HG02763 (cell line): Measurements from ENCODE around the gene CSTPP1.
"Not testable (repeated sequence)": the region's sequence is repeated elsewhere in the genome, so short reads cannot be mapped to it uniquely, and the experiment has no call there.

Source experiments
- ATAC-seq: cut with Tn5 transposase; IDR thresholded peaks from one replicate; pipeline ENCODE4 v1.9.1; 2021; ENCODE audit warnings: mild to moderate bottlenecking, moderate library complexity; ENCODE audit not compliant: unreplicated experiment

The CSTPP1 gene

GRCh38 chr11:46912526-46913150 lies 23.9 kb upstream of the CSTPP1 start:
- no peak for ATAC-seq

- ATAC-seq: no peak
These were observed 23.1 kb upstream of the CSTPP1 start for GRCh38 chr11:46913484-46913883.

- ATAC-seq: no peak
These were observed 22.2 kb upstream of the CSTPP1 start for GRCh38 chr11:46914363-46914762.

- ATAC-seq: no peak
These were observed 21.7 kb upstream of the CSTPP1 start for GRCh38 chr11:46914910-46915309.

- no peak for ATAC-seq
These were observed 20.1 kb upstream of the CSTPP1 start for GRCh38 chr11:46916286-46917108.

DNA sequence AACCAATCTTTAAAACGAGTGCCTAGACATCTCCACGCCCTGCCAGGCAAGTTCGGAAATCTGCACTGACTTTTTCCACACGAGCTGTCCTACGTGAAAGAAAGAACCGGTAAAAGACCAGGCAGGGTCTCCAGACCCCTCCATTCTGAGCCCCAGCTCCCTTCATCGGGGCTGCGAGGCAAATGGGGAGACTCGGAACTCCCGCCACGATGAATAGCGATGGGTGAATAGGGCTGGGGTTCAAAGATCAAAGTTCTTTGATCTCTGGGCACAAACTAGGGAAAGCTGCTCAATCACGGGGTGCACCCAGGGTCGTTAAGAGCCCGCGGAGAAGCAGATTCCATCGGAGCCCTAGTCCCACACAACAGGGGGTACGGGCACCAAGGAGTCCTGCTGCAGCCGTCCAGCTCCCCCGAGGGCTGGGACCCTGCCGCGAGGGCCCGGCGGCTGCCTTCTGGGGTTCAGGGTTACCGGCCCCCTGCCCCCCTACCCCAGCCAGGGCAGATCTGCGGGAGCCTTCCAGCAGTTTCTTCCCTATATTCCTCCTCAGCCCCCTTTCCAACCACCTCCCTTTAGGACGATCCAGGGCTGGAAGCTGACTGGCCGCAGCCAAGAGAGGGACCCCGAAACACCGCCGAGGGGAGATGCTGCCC lies 19.3 kb upstream of the CSTPP1 start:
- no peak for ATAC-seq

GRCh38 chr11:46917762-46918082 lies 18.8 kb upstream of the CSTPP1 start:
- ATAC-seq: no peak

DNA sequence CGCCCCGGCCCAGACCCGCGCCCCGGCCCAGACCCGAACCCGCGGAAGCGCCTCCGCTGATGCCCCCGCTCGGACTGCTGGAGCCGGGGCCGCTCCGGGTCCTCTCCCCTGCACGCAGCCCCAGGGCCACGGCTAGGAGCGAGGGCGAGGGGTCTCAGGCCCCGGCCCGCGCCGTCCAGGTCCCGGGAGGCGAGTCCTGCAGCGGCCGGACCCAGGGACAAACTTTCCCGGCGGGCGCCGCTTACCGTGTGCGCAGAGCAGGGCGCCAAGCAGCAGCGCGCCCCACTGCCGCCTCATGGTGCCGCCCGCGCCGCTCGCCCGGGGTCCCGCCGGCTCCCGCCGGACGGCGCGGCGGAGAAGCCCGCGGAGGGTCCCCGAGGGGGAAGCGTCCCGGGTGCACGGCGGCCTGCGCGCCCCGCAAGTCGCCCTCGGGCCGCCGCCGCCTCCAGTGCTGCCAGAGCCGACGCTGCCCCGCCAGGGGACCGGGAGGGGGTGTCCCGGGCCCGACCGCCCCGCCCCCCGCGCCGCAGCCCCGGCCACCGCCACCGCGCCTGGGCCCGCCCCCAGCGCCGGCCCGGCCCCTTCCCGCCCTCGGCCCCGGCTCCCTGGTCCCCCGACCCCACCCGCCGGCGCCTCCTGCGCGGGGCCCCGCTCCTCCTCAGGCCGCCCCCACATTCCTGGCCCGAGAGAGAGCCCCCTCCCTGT lies 18.3 kb upstream of the CSTPP1 start, which contains the start of gene LRP4:
Gene LRP4, minus strand, starts transcription at position 468 of the 705 bp plus-strand sequence. Its CDS starts 171 bp downstream, at position 297.
- no peak for ATAC-seq

GRCh38 chr11:46918788-46919513 lies 17.6 kb upstream of the CSTPP1 start:
- ATAC-seq: no peak

DNA sequence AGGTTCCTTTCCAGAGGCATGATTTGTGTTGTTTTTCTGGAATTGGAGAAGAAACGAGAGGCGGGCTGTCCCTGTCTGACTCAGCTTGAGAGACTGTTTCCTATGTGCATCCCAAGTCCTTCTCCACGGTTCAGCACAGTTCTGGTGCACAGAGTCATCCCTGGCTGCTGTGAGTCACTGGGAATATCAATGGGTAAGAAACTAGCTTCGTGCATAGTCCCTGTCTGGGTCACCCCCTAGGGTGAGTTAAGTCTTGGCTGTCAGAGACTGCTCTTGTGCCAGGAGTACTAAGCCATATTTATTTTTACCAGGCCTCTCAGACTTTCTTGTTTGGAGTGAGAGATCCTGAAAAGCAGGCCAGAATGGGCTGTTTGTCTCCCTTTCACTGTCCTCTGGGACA lies 15.8 kb upstream of the CSTPP1 start:
- ATAC-seq: no peak

DNA sequence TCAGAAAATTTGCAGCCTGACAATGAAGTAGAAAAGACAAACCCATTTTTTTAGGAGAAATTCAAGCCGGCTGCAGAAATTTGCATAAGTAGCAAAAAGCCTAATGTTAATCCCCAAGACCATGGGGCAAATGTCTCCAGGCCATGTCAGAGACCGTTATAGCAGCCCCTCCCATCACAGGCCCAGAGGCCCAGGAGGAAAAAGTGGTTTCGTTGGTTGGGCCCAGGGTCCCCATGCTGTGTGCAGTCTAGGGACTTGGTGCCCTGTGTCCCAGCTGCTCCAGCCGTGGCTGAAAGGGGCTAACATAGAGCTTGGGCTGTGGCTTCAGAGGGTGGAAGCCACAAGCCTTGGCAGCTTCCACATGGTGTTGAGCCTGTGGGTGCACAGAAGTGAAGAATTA lies 8.6 kb upstream of the CSTPP1 start:
- not testable (repeated sequence) for ATAC-seq

DNA sequence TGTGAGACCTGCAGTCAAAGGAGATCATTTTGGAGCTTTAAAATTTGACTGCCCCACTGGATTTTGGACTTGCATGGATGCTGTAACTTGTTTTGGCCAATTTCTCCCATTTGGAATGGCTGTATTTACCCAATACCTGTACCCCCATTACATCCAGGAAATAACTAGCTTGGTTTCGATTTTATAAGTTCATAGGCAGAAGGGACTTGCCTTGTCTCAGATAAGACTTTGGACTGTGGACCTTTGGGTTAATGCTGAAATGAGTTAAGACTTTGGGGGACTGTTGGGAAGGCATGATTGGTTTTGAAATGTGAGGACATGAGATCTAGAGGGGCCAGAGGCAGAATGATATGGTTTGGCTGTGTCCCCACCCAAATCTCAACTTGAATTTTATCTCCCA lies 7.9 kb upstream of the CSTPP1 start:
- ATAC-seq: not testable (repeated sequence)

GRCh38 chr11:46930089-46930488 lies 6.5 kb upstream of the CSTPP1 start:
- ATAC-seq: no peak

- no peak for ATAC-seq
These were observed 5.6 kb downstream of the CSTPP1 start for GRCh38 chr11:46942172-46942571.

DNA sequence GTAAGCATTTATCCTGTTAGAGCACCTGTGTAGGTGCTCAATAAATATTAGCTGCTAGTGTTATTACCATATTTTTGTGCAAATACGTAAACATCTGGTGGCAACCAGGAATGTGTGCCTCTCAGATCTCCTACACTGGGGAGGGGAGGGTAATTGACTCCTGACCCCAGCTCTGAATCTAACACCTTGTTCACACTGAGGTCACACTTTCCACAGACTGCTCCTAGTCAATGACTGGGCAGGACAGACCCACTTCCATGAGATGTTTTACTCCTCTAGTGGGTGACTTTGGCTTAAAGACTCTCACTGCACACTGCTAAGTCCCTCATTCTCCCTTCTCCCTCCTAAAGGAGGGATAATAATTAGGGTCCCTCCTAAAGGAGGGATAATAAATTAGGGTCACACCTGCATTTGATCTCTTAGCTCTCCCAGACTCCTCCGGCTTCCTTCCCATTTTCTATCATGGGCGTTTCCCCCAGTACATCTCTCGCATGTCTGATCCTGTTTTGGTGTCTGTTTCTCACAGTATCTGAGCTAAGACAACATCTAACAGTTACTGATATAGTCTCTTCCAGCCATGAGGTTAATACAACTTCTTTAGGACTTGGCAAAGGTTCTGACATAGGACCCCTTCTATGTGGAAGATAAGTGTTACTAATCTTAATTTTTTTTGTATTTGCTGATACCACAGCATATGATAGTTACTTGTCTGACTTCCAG lies 8.0 kb downstream of the CSTPP1 start:
- no peak for ATAC-seq

- no peak for ATAC-seq
These were observed 11.0 kb downstream of the CSTPP1 start for GRCh38 chr11:46947399-46948077.

- no peak for ATAC-seq
These were observed 12.0 kb downstream of the CSTPP1 start for GRCh38 chr11:46948378-46949131.

DNA sequence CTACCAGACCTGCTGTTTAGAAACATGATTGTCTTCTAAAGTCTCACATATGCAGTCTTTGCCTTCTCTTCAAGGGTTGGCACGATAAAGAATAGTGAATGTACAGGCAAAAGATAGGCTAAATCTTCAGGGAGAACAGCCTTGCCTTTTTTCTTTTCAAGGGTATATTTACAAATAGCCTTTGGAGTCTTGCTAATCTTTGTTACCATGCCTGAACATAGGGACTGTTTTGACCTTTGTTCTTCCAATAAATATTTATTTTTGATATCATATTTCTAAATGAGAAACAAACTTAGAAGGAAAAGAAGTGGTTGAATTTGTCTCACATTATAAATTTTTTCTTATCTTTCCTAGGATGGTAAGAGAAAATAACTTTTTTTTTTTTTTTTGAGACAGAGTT lies 12.7 kb downstream of the CSTPP1 start:
- no peak for ATAC-seq

DNA sequence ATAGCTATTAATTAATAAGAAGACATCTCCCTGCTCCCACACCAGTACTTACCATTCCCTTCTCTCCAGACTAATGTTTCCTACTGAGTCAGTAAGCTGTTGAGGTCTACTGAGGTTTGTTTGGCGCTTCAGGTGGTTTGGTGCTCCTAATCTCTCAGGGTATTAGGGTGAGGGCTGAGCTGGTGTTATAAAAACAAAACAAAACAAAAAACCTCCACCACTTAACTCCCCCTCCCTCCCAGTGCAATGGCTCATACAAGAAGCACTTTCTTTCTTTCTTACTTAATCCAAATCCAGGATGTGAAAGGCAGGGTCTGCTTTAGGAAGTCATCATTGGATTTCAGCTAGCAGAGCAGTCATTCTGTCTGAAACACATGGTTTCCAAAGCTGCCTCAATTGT lies 15.3 kb downstream of the CSTPP1 start:
- no peak for ATAC-seq
